GM18502 (cell line): Measurements from ENCODE around the gene BAG5.
"Not testable (repeated sequence)": the region's sequence is repeated elsewhere in the genome, so short reads cannot be mapped to it uniquely, and the experiment has no call there.

ENCODE experiments used
- ATAC-seq: cut with Tn5 transposase; IDR thresholded peaks from one replicate; pipeline ENCODE4 v1.9.1; 2021; ENCODE audit warnings: mild to moderate bottlenecking; ENCODE audit not compliant: unreplicated experiment, poor library complexity

BAG5 gene, protein sequence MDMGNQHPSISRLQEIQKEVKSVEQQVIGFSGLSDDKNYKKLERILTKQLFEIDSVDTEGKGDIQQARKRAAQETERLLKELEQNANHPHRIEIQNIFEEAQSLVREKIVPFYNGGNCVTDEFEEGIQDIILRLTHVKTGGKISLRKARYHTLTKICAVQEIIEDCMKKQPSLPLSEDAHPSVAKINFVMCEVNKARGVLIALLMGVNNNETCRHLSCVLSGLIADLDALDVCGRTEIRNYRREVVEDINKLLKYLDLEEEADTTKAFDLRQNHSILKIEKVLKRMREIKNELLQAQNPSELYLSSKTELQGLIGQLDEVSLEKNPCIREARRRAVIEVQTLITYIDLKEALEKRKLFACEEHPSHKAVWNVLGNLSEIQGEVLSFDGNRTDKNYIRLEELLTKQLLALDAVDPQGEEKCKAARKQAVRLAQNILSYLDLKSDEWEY

DNA sequence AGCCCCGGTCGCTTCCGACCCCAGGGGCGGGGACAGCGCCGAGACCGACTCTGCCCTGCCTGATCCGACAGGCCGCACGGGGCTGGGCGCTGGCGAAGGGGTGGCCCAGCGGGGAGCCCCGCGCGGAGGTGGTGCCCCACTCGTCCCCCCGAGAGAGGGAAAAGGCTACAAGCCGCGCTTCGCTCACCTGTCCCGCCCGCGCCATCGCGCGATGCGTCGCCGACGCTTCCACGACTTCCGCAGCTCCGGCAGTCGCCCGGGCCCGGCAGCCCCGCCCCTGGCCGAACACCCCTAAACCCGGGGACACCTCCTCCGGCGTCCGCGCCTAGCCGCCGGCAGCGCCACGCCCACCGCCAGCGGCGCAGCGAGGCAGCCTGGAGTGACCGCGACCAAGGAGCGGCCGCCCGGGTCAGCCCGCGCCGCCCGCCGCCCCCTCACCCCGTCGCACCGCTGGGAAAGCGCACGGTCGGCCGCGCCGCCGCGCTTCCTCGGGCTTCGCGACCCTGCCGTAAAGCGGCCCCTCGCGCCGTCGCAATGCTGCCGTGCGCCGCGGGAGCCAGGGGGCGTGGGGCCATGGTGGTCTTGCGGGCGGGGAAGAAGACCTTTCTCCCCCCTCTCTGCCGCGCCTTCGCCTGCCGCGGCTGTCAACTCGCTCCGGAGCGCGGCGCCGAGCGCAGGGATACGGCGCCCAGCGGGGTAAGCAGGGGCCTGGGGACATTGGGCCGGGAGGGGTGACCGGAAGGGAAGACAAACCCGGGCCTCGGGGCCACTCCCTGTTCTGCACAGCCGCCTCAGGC lies at the start of gene BAG5, which contains the start of gene COA8:
BAG5 (minus strand) TSS at position 229 of the 797 bp plus-strand sequence. CDS start 1,493 bp downstream, outside the sequence.
COA8 (plus strand) TSS at position 532 of the 797 bp plus-strand sequence; CDS start at position 574, 42 bp downstream.
- ATAC-seq: peak; percentile 77

DNA sequence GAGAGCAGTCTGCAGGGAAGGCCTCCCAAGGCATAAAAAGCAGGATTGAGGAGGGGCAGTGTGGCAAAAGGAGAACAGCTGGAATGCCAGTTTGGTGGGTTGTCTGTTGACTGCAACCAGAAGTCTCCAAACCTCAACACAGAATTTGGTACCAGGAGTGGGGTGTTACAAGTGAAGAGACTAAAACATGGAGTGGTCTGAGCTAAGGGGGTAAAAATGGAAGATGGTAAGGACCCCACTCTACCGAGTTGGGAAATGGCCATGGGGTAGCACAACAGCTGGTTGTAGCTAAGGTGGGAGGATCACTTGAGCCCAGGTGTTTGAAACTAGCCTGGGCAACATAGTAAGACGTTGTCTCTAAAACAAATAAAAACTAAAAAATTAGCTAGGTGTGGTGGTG lies 48.8 kb upstream of the BAG5 start:
- no peak for ATAC-seq

DNA sequence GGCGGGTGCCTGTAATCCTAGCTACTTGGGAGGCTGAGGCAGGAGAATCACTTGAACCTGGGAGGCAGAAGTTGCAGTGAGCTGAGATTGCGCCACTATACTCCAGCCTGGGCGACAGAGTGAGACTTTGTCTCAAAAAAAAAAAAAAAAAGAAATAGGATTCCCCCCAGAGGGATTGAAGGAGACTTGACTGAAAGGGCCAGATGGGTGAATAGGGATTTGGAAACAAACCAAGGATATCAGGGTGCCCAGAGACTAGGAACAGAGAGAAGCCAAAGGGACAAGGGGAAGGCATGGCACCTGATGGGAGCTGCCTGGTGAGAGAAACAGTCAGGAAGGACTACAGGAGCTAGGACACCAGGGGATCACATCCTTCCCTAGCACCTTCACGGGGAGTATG lies 46.6 kb upstream of the BAG5 start:
- ATAC-seq: not testable (repeated sequence)

DNA sequence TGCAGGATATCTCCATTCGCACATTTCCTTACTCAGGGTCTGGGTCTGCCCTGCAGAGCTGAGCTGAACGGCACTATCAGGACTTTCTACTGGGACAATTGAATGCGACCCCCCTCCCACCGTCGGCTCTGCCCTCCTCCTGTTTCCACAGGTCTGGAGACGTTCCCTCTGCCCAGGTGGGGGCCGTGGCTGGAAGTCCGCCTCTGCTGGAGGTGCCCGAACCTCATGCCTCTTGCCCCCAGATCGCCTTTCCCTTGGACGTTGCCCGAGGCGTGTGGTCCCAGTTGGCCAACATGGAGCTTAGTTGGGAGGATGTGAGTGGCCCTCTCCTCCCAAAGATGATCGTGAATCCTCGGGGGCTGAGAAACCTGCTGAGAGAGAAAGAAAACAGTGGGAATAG lies 45.4 kb upstream of the BAG5 start:
- no peak for ATAC-seq

DNA sequence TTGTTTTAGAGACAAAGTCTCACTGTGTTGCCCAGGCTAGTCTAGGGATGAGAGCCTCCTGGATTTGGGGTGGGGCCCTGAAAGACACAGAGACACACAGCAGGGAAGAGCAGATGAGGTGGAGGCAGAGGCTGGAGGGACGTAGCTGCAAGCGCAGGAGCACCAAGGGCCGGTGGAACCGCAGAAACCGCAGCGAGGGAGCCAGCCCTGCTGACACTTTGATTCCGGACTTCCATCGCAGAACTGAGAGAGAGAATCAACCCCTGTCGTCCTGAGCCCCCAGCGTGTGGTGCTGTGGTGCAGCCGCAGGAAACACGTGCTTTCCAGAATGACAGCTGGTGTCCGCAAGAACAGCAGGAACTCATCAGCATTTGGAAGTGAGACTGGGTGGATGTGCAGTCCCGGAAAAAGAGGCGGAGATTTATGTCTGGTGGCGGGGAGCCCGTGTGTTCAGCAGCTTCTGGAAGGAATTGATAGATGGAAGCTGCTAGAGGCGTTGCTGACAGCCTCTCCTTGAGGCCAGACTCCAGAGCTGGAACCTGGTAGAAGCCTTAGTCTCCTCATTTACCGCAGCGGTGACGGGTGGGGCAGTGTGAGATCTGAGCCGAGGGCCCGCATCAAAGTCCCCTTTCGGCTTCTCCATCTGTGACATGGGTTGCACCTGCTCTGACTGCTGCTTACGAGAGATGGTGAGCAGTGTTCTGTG lies 44.7 kb upstream of the BAG5 start:
- peak; percentile 81 for ATAC-seq

DNA sequence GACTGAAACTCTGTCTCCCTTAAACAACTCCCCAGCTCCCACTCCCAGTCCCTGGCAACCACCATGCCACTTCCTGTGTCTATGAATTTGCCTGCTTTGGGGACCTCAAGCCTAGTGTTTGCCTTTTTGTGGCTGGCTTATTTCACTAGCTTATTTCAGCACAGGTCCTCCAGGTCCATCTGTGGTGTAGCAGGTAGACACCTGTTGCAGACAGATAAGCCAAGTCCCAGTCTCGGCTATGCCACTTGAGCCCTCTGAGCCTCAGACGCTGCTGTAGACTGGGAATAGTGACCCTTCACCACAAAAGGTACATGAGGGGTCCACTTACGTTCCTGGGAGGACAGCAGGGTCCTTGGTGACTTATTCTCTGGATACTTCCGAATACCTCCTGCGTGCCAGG lies 42.2 kb upstream of the BAG5 start:
- no peak for ATAC-seq

DNA sequence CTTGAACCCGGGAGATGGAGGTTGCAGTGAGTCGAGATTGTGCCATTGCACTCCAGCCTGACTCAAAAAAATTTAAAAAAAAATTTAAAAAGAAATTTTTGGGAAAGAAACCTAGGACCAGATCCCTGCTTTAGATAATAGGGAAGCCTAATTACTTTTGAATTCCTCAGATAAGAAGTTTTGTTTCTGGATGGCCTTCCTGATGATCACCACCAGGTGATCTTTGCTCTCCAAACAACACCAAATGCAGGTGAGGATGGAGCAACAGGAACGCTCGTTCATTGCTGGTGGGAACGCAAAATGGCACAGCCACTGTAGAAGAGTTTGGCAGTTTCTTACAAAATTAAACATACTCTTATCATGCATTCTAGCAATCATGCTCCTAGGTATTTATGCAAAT lies 38.0 kb upstream of the BAG5 start:
- no peak for ATAC-seq

DNA sequence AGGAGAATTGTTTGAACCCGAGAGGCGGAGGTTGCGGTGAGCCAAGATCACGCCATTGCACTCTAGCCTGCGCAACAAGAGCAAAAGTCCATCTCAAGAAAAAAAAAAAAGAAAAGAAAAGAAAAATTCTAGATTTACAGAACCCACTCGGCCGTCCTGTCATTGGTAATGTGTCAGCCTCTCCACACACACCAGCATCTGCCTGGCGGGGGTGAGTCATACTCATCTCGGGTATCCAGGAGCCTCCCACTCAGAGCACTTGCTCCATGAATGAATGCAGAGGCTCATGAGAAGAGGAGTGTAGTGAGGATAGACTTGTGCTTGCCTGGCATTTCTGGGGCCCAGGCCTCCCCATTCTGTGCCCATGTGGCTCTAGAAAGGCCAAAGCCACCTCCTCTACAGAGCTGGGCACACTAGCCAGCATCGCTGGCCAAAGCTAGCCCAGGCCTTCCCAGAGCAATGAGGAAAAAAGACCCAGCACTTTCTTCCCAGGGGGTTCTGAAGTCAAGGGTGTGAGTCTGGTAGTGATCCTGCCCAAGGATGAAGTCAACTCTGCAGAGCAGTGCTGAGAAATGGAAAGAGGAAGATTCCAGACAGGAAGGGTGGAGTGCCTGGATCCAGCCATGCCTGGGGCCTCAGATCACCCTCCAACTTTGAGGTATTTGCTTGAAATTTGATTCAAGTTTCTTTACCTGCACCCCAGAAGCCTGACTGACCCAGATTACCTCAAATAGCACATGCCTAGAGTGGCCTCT lies 35.3 kb upstream of the BAG5 start:
- no peak for ATAC-seq

DNA sequence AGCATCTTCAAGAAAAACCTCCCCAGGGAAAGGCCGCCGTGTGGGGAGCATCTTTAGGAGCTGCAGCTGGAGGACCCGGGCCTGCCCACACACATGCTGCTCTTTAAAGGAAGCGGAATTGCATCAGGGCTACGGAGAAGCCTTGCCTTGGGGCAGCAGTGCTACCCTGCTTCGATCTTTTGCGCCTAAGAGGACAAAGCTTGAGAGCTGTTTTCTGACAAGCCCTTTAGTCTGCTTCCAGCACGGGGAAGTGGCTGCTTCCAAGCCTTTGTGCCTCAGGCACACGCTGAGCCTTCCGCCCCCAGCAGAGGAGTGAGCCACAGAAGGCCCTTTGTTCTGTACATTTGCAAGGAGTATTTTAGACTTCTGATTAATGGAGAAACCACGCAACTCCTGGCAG lies 31.8 kb upstream of the BAG5 start:
- no peak for ATAC-seq

DNA sequence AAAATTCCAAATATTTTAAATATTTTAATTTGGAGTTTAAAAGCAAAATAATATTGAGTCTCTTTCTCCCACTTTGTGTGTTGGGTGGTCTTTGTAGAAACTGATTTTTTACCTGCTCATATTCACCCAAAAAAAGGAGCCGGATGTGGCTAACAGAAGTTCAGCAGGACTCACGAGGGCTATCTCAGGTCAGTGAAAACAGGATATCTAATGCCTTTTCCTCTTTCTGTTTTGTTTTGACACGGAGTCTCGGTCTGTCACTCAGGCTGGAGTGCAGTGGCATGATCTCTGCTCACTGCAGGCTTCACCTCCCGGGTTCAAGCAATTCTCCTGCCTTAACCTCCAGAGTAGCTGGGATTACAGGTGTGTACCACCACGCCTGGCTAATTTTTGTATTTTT lies 31.1 kb upstream of the BAG5 start:
- ATAC-seq: peak; percentile 86

DNA sequence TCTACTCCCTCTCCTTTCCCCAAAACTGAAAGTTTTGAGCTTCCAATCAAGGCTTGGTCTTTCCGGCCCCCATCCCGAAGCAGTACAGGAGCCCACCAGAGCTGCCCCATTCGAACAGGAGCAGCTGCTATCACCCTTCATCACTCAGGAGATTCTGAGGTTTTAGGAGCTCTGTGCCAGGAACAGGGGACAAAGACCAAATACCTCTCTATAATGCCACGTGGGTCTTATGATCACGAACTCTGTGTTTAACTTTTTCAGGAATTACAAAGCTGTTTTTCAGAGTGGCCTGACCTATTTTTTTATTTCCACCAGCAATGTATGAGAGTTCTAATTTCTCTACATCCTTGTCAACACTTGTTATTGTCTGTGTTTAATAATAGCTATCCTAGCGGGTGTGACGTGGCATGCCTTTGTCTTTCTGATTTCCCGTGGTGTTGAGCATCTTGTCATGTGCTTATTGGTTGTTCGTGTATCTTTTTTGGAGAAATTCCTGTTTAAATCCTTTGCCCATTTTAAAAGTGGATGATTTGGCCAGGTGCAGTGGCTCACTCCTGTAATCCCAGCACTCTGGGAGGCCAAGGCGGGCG lies 22.0 kb upstream of the BAG5 start:
- no peak for ATAC-seq

DNA sequence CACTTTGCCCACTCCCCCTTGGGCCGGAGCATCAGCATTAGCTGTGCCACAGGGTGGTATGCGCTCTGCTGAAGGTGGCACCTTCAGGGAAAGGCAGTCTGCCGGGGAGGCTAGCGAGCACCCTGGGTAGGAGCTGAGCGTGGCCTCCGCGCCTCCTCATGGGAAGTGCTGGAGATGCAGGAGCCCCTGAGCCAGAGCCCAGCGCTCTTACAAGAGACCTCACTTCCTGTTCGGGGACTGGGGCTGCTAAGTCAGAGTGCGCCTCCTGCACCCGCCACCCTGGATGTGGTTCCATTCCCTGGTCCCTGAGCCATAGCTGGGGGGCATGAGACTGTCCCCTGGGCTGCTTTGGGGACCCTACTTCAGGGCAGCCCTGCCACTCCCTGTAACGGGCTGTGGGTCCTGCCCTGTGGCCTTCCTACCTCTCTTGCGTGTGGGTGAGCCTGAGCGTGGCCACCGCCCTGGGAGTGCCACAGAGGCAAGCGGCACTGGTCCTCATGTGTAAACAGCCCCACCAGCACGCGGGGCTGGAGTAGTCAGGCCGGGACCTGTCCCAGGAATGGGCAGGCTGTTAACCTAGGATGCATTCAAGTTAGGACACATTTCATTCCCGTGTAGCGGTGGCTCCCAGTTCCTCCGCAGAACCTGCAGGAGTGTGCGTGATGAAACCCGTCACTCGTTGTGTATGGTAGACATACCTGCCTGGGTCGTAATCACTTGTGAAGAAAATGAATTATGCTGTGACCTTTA lies 19.7 kb upstream of the BAG5 start:
- no peak for ATAC-seq

DNA sequence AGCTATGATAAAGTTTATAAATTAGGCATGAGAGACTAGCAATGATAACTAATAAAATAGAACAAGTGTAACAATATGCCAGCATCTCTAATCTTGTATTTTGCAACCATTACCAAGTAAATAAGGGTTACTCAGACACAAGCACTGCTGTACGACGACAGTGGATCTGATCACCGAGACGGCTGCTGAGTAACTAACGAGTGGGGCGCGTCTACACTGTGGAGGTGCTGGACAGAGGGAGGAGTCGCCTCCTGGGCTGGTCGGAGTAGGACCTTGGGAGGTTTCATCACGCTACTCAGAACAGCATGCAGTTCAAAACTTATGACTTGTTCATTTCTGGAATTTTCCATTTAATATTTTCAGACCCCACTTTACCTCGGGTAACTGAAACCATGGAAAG lies 18.7 kb upstream of the BAG5 start:
- ATAC-seq: no peak

DNA sequence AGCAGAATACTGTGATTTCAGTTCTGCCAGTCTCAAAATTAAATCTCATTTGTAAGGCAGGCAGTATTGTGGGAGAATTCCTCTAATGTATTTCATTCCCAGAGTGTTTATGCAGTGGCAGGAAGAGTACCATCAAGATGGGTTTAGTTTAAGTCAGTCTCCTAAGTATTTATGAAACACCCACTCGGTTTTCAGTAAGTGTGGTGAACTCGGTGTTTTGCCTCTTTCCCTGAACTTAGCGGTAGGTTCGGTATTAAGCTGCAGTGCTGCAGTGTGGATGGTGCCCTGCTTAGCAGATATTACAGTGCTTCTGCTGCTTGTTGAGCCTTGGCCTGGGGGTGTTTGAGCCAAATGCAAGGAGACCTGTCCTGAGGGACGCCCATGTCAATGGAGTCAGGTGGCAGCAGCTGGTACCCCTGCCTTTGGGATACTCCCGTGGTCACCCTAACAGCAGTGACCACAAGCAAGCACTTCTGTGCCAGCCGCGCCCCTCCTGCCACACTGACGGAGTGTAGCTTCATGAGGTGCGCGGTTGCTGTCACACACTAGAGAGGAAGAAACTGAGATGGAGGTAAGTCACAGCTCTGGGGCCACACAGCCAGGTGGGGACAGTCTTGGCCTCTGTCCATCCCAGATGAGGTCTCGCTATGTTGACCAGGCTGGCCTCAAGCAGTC lies 16.1 kb upstream of the BAG5 start:
- no peak for ATAC-seq

DNA sequence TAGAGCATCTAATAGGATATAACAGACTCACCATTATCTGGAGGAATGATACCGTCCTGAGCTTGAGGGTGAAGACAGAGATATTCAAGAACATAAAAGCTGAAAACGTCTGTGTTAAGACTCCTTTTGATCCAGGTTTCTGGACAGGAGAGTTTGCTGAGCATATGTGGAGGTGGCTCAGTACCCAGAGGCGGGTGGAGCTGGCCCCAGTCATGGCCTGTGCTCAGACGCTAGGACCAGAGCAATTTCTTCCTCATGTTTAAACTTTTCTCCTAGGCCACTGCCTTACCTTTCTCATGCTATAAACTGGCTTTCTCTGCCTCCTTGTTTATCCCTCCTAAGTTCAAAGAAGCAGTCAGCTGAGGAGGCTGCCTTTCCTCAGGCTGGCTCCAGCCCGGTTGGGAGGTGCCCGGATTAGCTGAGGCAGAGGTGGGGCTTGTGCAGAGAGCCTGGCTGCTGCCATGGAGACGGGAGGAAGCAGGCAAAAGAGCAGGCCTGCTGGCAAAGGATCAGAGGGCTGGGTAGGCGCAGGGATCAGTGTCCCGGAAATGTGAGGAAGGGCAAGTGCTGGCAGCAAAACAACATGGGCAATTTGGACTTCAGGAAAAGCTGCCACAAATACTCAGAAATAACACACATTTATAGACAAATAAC lies 14.0 kb upstream of the BAG5 start:
- no peak for ATAC-seq

DNA sequence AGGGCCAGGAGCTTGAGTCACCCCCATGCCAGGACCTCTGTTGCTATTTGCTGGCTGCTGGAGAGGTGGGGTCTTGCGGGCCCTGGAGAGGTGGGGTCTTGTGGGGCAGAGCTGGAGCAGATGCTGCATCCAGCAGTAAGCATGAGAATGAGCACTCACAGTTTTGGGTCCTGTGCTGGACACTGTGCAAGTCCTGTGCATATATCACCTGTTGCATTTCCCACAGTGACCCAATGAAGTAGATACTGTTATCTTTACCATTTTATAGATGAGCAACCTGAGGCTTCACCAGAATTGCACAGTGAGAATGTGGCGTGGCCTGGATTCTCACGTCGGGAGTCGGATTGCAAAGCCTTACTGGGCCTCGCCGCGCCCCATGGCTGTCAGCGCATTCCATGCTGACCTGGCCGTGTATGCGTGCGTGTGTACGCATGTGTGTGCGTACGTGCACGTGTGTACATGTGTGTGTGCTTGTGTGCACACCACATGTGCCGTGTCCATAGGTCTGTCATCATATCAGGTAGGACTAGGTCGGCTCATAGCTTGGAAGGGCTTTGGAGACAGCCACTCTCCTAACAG lies 12.3 kb upstream of the BAG5 start:
- no peak for ATAC-seq

DNA sequence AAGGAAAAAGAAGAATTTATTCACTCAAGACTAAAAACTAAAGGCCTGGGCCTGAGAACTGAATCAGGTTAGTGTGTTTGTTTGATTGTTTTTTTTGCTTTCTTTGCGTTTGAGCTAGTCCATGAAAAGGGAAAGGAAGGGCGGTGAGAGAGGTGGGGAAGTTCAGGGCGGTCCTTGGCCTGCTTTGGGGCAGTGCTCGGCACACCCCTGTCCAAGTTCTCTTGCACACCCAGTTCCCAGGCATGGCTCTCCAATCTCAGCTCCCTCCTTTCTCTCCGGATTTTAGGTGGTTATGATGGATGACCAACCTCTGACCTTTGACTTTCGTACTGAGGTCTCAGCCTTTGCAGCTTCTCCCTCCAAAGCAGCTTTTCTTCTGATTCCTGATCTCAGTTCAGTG lies 11.6 kb upstream of the BAG5 start:
- ATAC-seq: no peak

DNA sequence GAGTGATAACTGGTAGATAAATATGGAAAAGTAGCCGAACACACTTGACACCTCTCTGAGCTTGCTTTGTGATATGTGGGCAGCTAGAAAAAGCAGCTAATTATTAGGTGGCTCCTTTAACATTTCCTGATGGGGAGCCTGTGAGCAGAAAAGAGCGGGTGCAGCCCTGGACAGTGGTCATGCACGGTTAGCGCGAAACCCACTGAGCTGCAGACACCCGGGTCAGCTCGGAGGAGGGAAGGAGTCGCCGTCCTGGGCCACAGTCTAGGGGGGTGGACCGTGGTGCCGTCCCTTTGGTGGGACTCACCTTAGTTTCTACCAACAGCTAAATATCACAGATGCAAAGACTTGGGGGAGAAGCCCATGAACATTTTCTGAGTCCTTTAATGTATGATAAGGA lies 7.0 kb upstream of the BAG5 start:
- ATAC-seq: no peak
